GM23338 (cell line): ENCODE data around the gene C20orf204.

Experiments
- CREB1 ChIP-seq: fragments of 250-450 bp; sonication (Bioruptor Pico); IDR thresholded peaks from 2 replicates; pipeline ENCODE4 v1.5.0; 2020; ENCODE audit warnings: low read depth, mild to moderate bottlenecking, moderate library complexity
- CTCF ChIP-seq, 2 experiments: fragments of 200-600 bp in 1 of 2; sonication (generic) in 1 of 2; conservative IDR thresholded peaks; 2 replicates each; pipeline versions ENCODE4 v1.5.1 to v1.6.1; 2016 to 2017; ENCODE audit warnings: antibody characterized with exemption in 2 of 2, low read depth in 2 of 2, mild to moderate bottlenecking in 2 of 2, moderate library complexity in 1 of 2
- EZH2 ChIP-seq: fragments of 200-600 bp; sonication (generic); IDR thresholded peaks from one replicate; pipeline ENCODE4 v1.8.0; 2017; ENCODE audit warnings: antibody characterized with exemption, mild to moderate bottlenecking, low read depth; ENCODE audit not compliant: unreplicated experiment
- EZH2phosphoT487 ChIP-seq: fragments of 200-600 bp; sonication (generic); IDR thresholded peaks from one replicate; pipeline ENCODE4 v1.8.1; 2018; ENCODE audit warnings: antibody characterized with exemption; ENCODE audit not compliant: unreplicated experiment
- JUNB ChIP-seq: IDR thresholded peaks from one replicate; pipeline ENCODE4 v1.6.1; 2016; ENCODE audit warnings: antibody characterized with exemption; ENCODE audit not compliant: unreplicated experiment
- POLR2AphosphoS5 ChIP-seq: IDR thresholded peaks from 2 replicates; pipeline ENCODE4 v1.6.1; 2016; ENCODE audit warnings: antibody characterized with exemption, low read depth
- REST ChIP-seq: IDR thresholded peaks from one replicate; pipeline ENCODE4 v1.6.1; 2018; ENCODE audit warnings: antibody characterized with exemption; ENCODE audit not compliant: unreplicated experiment
- ZNF331 ChIP-seq: fragments of 250-450 bp; sonication (Bioruptor Pico); IDR thresholded peaks from 2 replicates; pipeline ENCODE4 v1.5.0; 2020; ENCODE audit warnings: low read depth, mild to moderate bottlenecking, moderate library complexity

- no peak for TF ChIP-seq CTCF (conservative IDR thresholded peaks at IDR 0.05; ENCODE audit: low read depth in 2 of 2)
- TF ChIP-seq EZH2 = no peak
- no peak for TF ChIP-seq POLR2AphosphoS5
- TF ChIP-seq REST = no peak
- no peak for TF ChIP-seq EZH2phosphoT487
- no peak for TF ChIP-seq CREB1 (CRISPR knock-in tag)
- no peak for TF ChIP-seq ZNF331 (CRISPR knock-in tag)
- TF ChIP-seq JUNB = no peak
Observed at GRCh38 chr20:64024141-64024990, 11.6 kb upstream of the C20orf204 start.
